Muscle layer of duodenum (tissue), 2 donors: Measurements from ENCODE around the gene GAS2L2.
"Not testable (repeated sequence)": the region's sequence is repeated elsewhere in the genome, so short reads cannot be mapped to it uniquely, and the experiment has no call there.

Source experiments
- H3K27ac ChIP-seq: one replicate; pipeline ENCODE4 v1.7.0; 2013; ENCODE audit warnings: mild to moderate bottlenecking, low read length
- H3K27me3 ChIP-seq: one replicate; pipeline ENCODE4 v1.7.0; 2013; ENCODE audit warnings: low read depth, mild to moderate bottlenecking, control low read depth, low read length
- H3K36me3 ChIP-seq, 2 donors: one replicate each; pipeline ENCODE4 v1.7.0; 2013; ENCODE audit warnings: low read length in 2 of 2, control low read depth in 1 of 2, mild to moderate bottlenecking in 1 of 2; ENCODE audit not compliant: insufficient read depth in 2 of 2, control insufficient read depth in 1 of 2
- H3K4me1 ChIP-seq, 2 donors: one replicate each; pipeline ENCODE4 v1.7.0; 2013; ENCODE audit warnings: low read length in 2 of 2, mild to moderate bottlenecking in 2 of 2, control low read depth in 1 of 2, moderate library complexity in 1 of 2; ENCODE audit not compliant: insufficient read depth in 2 of 2, control insufficient read depth in 1 of 2
- H3K4me3 ChIP-seq, 2 donors: one replicate each; pipeline ENCODE4 v1.7.0; 2013; ENCODE audit warnings: low read length in 2 of 2, low read depth in 1 of 2, mild to moderate bottlenecking in 1 of 2
- H3K9me3 ChIP-seq, 2 donors: one replicate each; pipeline ENCODE4 v1.7.0; 2013; ENCODE audit warnings: low read length in 2 of 2, control low read depth in 1 of 2, mild to moderate bottlenecking in 1 of 2; ENCODE audit not compliant: control insufficient read depth in 1 of 2
- donor health status: healthy.

GAS2L2 gene

DNA sequence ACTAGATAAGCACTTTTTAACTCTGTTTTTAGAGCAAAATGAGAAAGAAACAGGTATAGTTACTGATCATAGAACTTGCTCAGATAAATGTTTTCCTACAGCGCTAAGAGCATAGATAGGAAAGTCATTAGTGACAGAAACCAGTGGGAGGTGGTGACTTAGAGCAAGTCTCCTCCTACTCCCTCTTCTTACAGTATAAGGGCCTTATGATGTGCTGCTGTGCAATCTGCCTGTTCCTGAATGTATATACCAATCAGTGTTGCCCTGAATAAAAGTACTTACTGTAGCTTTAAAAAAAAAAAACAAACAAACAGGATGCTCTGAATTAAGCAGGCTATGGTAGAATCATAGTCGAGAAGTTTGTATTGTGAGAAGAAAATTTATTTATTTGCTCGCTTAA lies 44.9 kb downstream of the GAS2L2 start:
- Histone ChIP-seq H3K4me1 (peaks cover 0 to 8% of the 10 kb centered on the region in 2 donors), H3K36me3 (peaks cover 22 to 32% of the 10 kb centered on the region in 2 donors)

DNA sequence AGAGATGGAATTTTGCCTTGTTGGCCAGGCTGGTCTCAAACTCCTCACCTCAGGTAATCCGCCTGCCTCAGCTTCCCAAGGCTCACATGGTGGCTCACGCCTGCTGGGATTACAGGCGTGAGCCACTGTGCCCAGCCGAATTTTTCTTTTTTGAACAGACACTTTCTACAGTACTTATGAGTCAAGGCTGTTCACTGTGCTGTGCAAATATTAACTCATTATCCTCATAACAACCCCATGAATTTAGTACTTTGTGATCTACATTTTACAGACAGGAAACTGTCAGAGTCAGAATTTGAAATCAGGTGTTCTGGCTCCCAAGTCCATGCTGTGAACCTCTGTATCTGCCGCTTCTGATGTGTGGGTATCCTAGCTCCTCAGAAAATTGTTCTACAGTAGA lies 47.3 kb downstream of the GAS2L2 start:
- Histone ChIP-seq H3K4me1 (no peaks in the 10 kb centered on the region), H3K9me3 (no peaks in the 10 kb centered on the region), H3K27me3 (no peaks in the 10 kb centered on the region), H3K27ac (no peak overlapping the region), H3K4me3 (no peak overlapping the region), H3K36me3 (peaks cover 12 to 18% of the 10 kb centered on the region in 2 donors)

More for the DNA sequence above, 44.9 kb downstream of the GAS2L2 start:
- Histone ChIP-seq H3K4me3 (no peak overlapping the region), H3K9me3 (no peaks in the 10 kb centered on the region), H3K27me3 (no peaks in the 10 kb centered on the region), H3K27ac (no peak overlapping the region)

DNA sequence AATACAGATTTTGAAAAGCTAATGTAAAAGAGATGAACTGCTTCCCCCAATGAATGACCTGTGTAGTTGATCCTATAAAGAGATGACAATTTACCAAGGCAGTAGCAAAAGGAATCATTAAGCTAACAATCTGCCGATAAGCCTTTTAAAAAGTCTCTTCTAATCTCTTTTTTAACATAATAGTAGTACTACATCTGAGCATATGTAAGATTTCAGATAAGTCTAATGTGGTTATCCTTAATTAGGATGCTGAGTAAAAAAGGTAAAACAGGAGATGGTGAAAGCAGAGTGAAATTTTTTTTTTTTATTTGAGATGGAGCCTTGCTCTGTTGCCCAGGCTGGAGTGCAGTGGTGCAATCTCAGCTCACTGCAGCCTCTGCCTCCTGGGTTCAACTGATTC lies 47.8 kb downstream of the GAS2L2 start:
- H3K4me3 ChIP-seq = no peak overlapping the region
- no peak overlapping the region for H3K27ac ChIP-seq
- H3K36me3 ChIP-seq = peaks cover 7 to 13% of the 10 kb centered on the region in 2 donors
- no peaks in the 10 kb centered on the region for H3K9me3 ChIP-seq
- H3K27me3 ChIP-seq = no peaks in the 10 kb centered on the region
- no peaks in the 10 kb centered on the region for H3K4me1 ChIP-seq

DNA sequence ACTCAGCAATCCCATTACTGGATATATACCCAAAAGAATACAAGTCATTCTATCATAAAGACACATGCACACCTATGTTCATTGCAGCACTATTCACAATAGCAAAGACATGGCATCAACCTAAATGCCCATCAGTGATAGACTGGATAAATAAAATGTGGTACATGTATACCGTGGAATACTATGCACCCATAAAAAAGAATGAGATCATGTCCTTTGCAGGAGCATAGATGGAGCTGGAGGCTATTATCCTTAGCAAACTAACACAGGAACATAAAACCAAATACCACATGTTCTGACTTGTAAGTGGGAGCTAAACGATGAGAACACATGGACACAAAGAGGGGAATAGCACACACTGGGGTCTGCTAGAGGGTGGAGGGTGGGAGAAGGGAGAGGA lies 49.7 kb downstream of the GAS2L2 start:
- H3K27ac ChIP-seq, H3K4me3 ChIP-seq, H3K9me3 ChIP-seq, H3K27me3 ChIP-seq, H3K4me1 ChIP-seq, H3K36me3 ChIP-seq: not testable (repeated sequence)

DNA sequence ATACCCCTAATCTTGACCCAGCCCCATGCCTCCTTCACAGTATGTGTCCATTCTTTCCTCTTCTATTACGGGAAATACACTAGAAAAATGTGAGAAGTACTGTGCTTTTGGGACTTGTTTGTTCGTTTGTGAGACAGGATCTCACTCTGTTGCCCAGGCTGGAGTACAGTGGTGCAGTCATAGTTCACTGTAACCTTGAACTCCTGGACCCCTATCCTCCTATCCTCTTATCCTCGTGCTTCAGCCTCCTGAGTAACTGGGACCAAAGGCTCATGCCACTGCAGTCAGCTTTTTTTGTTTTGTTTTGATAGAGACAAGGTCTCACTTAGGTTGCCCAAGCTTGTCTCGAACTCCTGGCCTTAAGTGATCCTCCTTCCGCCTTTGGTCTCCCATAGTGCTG lies 51.5 kb downstream of the GAS2L2 start:
- Histone ChIP-seq H3K36me3 (peaks cover 0 to 6% of the 10 kb centered on the region in 2 donors), H3K27ac (no peak overlapping the region), H3K4me3 (no peak overlapping the region), H3K4me1 (no peaks in the 10 kb centered on the region), H3K9me3 (no peaks in the 10 kb centered on the region), H3K27me3 (no peaks in the 10 kb centered on the region)

DNA sequence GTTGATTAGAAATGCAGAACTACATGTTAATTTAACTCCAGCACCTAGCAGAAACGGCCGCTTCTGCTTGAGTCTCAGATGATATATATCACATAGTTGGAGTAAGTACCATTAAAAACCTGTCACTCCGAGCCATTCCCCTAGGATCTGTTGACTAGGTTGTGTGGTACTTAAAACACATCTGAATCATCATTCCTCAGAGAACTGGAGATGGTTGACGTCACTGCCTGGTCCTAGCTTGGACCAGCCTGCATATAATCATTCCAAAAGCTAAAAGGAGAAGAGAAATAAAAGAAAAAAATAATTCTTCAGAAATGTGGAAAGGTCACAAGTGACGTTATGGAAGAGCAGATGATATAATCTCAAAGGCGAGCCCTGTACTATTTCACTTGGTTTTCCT lies 52.9 kb downstream of the GAS2L2 start:
- H3K9me3 ChIP-seq = no peaks in the 10 kb centered on the region
- H3K27me3 ChIP-seq = no peaks in the 10 kb centered on the region
- no peak overlapping the region for H3K4me3 ChIP-seq
- no peaks in the 10 kb centered on the region for H3K4me1 ChIP-seq
- H3K36me3 ChIP-seq = peaks cover 8 to 16% of the 10 kb centered on the region in 2 donors
- H3K27ac ChIP-seq = no peak overlapping the region

DNA sequence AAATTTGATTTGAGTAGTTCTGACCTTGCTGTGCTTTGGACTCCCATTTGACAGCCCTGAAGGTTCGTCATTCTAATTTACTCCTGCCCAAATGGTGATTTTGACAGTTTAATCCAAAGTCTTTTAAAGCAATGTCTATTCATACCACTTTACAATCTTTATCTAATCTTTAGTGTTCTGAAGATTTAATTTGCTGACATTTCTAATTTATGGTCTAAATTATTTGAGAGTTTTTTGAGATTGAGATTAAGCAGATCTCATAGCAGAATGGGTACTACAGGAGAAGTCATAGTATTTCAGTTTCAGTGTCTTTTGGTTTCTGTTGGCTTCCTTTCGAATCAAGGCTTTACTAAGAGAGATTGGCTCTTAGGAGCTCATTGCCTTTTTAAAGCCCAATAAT lies 54.2 kb downstream of the GAS2L2 start:
- no peaks in the 10 kb centered on the region for H3K27me3 ChIP-seq
- no peaks in the 10 kb centered on the region for H3K4me1 ChIP-seq
- H3K9me3 ChIP-seq = no peaks in the 10 kb centered on the region
- H3K36me3 ChIP-seq = peaks cover 15 to 28% of the 10 kb centered on the region in 2 donors
- H3K4me3 ChIP-seq = no peak overlapping the region
- H3K27ac ChIP-seq = no peak overlapping the region

DNA sequence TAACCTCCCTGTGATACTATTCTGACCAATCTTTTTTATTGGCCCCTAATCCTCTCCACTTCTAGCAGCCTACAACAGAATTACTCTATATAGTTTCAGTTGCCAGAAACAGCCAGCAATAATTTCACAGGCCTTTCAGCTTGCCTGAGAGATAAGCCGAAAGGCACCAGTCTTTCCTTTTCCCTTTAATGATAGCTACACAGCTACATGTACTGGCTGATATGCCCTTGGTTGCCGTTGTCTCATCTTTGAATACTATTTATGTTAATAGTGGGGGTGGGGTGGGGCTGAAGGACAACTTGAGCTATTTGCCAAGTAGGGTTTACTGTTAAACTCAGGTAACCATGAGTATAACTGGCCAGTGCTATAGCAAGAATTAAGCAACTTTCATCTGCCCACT lies 57.4 kb downstream of the GAS2L2 start:
- H3K4me3 ChIP-seq = no peak overlapping the region
- H3K4me1 ChIP-seq = no peaks in the 10 kb centered on the region
- no peaks in the 10 kb centered on the region for H3K9me3 ChIP-seq
- H3K27ac ChIP-seq = no peak overlapping the region
- peaks cover 26 to 37% of the 10 kb centered on the region in 2 donors for H3K36me3 ChIP-seq
- H3K27me3 ChIP-seq = no peaks in the 10 kb centered on the region

DNA sequence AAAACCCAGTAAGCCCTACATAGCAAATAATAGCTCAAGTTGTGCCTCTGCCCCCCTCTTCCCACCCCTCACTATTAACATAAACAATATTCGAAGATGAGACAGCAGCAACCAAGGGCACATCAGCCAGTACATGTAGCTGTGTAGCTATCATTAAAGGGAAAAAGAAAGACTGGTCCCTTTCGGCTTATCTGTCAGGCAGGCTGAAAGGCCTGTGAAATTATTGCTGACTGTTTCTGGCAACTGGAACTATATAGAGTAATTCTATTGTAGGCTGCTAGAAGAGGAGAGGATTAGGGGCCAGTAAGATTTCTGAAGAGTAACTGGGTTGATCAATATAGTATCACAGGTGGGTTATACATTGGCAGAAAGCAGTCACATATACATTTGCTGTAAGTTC lies 58.1 kb downstream of the GAS2L2 start:
- H3K36me3 ChIP-seq = peaks cover 26 to 41% of the 10 kb centered on the region in 2 donors
- H3K4me1 ChIP-seq = no peaks in the 10 kb centered on the region
- no peak overlapping the region for H3K4me3 ChIP-seq
- no peaks in the 10 kb centered on the region for H3K27me3 ChIP-seq
- H3K9me3 ChIP-seq = no peaks in the 10 kb centered on the region
- H3K27ac ChIP-seq = no peak overlapping the region
